GM15510 (cell line): ENCODE data around the gene ARL11.

Experiments used
- POLR2A ChIP-seq: IDR thresholded peaks from 3 replicates; pipeline ENCODE4 v1.6.1; 2011; ENCODE audit warnings: borderline replicate concordance; ENCODE audit not compliant: insufficient read length; ENCODE audit errors: extremely low read depth

The ARL11 gene

DNA sequence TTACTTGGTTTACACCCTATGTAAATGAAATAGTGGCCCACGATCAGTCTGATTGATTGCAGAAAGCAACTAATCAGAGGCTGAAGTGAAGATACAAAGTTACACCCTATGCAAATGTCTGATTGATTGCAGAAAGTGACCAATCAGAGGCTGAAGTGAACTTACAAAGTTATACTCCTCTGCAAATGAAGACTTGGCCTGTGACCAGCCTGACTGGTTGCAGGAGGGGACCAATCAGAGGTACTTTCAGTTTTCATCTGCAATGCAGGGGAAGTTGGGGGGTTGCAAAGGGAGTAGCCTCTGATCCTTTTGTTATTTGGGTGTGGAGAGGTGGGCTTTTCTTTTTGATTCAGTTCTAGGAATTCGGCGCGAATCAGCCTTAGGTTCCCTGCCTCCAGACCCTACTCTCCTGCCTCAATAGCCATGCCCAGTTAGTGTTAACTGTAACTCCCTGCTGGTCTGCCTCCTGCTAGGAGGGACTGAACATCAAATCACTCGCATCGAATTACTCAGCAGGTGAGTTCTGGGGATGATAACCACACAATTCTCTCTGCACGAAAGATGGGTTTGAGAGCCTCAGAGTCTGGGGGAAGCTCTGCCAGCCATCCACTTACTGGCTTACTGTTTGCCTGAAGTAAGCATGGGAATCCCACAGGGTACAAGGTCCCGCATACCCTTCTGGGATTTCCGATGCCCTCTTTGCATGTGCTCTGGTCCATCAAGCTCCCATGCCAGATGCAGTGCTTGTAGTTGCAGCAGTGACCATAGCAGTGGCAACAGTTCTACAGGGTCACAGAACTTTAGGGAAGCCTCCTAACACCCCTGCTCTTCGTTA lies 7.5 kb downstream of the ARL11 start:
- no peak for TF ChIP-seq POLR2A

DNA sequence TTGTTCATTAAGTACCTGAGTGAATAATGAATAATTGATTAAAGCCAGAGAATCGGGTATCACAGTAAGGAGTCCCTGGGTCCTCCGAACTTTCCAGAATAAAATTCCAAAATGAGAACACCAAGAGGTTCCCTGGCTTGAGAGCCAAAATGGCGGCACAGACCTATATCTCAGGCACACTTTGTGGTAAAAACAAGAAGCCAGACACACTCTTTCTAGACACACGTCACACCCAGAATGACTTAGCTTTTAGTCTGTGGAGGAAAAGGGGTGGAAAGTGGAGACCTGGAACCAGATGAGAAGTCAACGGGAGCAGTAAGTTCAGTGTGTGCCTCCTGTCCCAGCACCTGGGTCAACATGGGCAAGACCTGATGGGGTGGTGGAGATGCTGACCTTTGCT lies 8.4 kb downstream of the ARL11 start:
- TF ChIP-seq POLR2A, result no peak

- no peak for TF ChIP-seq POLR2A
Observed at GRCh38 chr13:49638030-49638743, 9.9 kb downstream of the ARL11 start.

GRCh38 chr13:49638744-49639072 lies 10.4 kb downstream of the ARL11 start:
- TF ChIP-seq POLR2A, result no peak

DNA sequence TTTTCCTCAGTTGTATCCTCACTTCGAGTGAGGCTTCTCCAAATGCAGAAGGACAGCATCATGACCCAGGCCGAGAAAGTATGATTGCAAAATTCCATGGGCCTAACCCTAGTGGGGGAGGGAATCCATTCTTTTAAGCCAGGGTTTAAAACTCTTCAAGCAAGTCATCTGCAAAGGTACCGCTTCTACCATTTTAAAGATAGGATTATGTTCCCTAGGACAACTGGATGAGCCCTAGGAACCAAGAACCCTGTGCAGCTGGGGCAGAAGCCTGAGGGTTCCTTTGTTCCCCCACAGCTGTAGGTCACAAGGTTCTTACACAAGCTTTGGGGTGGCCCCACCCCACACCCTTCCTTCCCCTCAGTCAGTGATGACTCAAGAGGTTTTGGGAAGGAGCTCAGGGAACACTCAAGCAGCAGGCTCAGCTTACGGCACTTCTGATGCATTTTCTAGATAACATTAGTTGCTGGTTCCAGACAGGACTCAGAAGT lies 13.5 kb downstream of the ARL11 start:
- no peak for TF ChIP-seq POLR2A

DNA sequence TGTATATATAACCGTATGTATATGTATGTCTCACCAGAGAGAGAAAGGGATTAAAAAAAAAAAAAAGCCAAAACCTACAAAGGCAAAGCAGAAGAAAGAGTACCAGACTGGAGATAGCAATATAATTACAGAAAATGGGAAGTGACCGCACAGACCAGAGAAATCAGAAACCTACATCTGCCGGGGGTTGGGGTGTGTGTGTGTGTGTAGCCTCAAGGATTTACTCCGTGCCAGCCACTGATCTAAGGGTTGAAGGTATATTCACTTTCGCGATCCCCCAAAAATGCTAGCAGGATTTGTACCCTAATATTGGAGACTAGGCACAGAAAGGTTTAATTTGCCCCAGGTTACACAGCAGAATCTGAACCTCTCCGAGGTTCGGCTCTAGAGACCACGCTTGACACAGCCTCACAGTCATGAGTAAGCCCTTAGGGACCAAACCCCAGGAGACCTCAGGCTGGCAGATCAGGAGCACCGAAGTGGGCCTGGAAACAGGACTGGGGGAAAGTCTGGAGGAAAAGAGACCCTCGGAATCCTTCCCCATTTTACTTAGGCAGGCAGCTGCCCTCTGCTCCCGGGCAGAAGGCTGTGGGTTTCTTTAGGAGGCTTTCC lies 14.8 kb downstream of the ARL11 start:
- no peak for TF ChIP-seq POLR2A

DNA sequence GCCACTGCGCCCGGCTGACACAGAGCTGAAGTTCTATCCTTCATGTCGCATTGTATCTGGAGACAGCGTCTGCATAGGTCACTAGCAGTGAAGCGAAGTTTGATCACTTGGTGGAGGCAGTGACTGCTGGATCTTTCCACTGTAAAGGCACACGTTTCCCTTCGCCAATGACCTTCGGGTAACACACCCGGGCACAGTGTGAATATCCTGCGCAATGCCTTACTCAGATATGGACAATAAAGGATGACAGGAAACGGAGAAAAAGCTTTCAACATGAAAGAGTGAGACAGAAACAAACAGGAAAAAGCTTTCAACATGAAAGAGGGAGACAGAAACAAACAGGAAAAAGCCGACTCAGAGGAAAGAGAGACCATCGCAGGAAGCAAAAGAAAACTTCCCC lies 17.1 kb downstream of the ARL11 start:
- TF ChIP-seq POLR2A, result no peak

DNA sequence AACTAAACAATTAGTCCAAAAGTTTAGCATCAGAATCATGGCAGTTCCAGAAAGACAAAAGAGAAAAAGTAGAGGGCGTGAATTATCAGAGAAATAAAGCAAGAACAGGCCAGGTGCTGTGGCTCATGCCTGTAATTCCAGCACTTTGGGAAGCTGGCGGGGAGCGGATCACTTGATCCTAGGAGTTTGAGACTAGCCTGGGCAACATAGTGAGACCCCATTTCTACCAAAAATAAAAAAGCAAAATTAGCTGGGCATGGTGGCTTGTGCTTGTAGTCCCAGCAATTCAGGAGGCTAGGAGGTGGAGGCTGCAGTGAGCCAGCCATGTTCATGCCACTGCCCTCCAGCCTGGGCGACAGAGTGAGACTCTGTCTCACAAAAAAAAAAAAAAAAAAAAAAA lies 18.4 kb downstream of the ARL11 start:
- TF ChIP-seq POLR2A, result no peak

DNA sequence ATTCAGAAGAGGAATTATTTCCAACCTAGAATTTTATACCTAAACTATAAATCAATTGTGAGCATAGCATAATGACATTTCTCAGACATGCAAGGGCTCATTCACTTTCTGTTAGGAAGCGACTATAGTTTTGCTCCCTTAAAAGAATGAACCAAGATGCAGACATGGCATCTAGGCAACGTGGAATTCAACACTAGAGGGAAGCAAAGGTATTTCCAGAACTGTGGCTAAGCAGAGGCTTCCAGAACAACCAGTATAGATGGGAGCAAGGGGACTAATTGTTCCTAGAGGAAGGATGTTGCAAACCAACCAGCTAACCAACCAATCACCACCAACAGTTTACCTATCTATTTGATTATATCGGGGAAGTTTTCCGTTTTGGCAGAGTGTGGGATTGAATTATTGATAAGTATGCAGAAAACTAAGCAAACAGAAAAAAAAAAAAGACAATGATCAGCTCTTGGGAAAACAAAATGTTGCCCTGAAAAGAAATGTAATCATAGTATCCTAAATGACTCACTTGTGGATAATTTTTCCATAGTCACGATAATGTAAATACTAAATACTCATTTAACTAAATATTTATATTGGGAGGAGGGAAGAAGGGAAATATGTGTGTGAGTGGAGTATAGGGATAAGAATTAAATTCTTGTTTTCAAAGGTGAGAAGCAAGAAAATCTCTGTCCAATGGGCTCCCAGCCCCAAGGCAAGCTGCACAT lies 21.1 kb downstream of the ARL11 start:
- no peak for TF ChIP-seq POLR2A

DNA sequence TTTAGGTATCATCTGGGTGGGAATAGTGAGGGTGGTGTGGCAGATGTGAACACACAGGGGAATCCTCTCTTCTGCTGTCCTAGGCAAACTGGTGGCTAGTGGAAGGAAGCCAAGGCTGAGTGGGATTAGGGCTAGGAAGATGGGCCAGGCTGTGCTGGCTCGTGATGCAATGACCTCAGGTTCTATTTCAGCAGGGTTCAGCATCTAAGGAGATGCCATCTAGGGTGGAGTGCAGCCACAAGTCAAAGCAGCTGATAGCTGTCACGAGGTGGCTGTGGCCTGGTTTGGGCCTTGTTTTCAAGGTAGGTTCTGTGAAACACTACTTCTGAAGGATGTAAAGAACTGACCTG lies 21.6 kb downstream of the ARL11 start:
- TF ChIP-seq POLR2A, result no peak

DNA sequence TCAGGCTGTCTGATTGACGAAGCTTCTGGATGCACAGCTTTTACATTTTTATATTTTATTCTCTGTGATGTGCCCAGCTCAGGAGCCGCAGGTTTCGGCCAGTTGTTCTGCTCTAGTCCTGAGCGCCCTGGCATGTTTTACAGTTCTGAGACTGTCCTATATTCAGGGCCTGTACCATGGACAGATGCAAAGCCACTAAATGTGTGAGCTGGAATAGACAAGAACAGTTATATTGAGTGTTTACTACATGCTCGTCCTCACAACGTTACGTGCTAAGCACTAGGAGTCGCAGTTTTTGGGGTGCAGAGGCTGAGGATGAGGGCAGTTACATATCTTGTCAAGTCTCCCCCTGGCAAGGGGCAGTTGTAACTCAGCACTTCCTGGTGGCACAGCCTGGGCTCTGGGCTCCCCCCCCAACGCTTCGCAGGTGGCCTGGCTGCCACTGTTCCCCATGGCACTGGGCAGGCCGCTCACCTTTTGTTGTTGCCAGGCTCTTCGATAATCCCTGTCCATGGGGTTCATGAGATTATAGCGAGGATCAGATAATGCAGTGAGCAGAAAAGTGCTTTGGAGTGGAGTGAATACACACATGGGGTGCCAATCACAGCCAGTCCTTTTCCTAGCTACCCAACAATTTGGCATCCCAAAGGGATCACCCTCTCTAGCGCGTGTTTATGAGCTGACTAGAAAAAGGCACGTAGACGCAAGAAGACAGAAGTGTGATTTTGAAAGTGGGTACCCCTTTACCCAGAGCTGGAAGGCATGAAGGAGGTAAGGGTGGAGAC lies 23.5 kb downstream of the ARL11 start:
- no peak for TF ChIP-seq POLR2A

DNA sequence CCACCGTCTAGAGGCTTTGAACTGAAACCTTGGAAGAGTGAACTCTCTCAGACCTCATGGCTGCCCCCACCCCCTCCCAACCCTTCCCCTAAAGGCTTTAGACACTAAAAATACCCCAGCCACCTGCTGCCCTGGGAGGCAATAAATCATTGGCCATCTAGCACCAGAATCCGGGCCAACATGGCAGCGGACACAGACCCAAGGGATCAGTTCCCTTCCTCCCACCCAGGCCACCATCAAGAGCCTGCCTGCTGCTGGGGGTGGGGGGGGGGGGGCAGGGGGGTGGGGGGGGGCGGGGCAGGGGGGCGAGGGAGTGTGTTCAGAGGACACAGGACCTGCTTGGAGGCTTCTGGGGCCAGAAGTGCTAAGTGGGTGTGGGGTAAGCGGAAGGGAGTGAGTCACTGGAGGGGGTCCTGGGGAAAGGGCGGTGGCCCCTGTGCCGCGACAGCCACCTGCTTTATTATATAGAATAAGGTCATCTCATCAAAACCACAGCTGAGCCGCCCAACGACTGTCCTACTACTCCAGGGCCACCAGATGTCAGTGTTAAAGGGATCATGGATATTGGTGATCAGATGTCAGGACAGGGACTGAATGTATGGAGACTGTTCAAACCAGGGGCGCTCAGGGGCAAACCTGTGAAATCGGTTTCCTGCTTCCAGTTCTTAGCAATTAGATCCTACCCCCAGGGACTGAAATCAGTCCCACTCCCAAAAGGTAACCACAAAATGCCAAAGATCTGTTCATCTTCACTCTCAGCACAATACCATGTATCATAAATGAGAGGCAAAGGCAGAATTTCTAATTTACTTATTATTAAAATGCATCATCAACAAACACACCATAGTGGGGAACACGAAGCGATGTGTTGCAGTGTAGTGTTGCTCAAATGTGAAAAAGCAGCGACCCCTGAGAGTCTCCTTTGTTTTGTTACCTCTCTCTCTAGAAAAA lies 24.3 kb downstream of the ARL11 start:
- TF ChIP-seq POLR2A, result no peak

DNA sequence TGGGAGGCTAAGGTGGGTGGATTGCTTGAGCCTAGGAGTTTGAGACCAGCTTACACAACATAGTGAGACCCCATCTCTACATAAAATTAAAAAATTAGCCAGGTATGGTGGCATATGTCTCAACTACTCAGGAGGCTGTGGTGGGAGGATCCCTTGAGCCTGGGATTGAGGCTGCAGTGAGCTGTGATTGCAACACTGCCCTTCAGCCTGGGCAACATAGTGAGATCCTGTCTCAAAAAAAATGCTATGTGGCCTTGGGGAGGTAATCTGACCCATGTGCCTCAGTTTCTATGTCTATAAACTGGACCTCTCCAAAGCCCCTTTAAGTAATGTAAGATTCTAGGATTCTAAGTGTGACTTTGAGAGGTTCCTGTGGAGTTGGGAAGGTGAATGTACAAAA lies 25.2 kb downstream of the ARL11 start:
- no peak for TF ChIP-seq POLR2A
